Mesendoderm (in vitro differentiated cells): Measurements from ENCODE around the gene ALKAL2.
A peak's percentile ranks its signal among the peaks of the same experiment; 100 is the strongest.

Source experiments
- DNase-seq: peaks from one replicate; pipeline ENCODE4 v3.0.0; 2013
- H2AK5ac ChIP-seq: 2 replicates; pipeline ENCODE4 v1.6.1; 2013; ENCODE audit warnings: low read length, inconsistent platforms
- H2BK120ac ChIP-seq: 2 replicates; pipeline ENCODE4 v1.6.1; 2013; ENCODE audit warnings: low read depth, mild to moderate bottlenecking, low read length, moderate library complexity, mixed read lengths
- H2BK15ac ChIP-seq: replicated peaks from 2 replicates; pipeline ENCODE4 v1.6.1; 2013; ENCODE audit warnings: low read depth, mild to moderate bottlenecking, moderate library complexity
- H2BK5ac ChIP-seq: 2 replicates; pipeline ENCODE4 v1.6.1; 2013; ENCODE audit warnings: low read length, inconsistent platforms
- H3K18ac ChIP-seq: 2 replicates; pipeline ENCODE4 v1.6.1; 2013; ENCODE audit warnings: mild to moderate bottlenecking, low read length, mixed read lengths
- H3K23ac ChIP-seq: one replicate; pipeline ENCODE4 v1.6.1; 2013; ENCODE audit warnings: low read length
- H3K27ac ChIP-seq: 2 replicates; pipeline ENCODE4 v1.5.1; 2013; ENCODE audit warnings: low read depth, mild to moderate bottlenecking, inconsistent platforms, low read length, moderate library complexity
- H3K27me3 ChIP-seq: 2 replicates; pipeline ENCODE4 v1.6.1; 2013; ENCODE audit warnings: low read length, control low read depth, mild to moderate bottlenecking, inconsistent platforms; ENCODE audit not compliant: insufficient read depth, poor library complexity
- H3K36me3 ChIP-seq: 2 replicates; pipeline ENCODE4 v1.6.1; 2013; ENCODE audit warnings: low read length, inconsistent platforms; ENCODE audit not compliant: control insufficient read depth, insufficient read depth
- H3K4ac ChIP-seq: one replicate; pipeline ENCODE4 v1.6.1; 2013; ENCODE audit warnings: low read depth, mild to moderate bottlenecking, low read length, moderate library complexity
- H3K4me1 ChIP-seq: 2 replicates; pipeline ENCODE4 v1.6.1; 2013; ENCODE audit warnings: low read depth, low read length, inconsistent platforms; ENCODE audit not compliant: control insufficient read depth
- H3K4me2 ChIP-seq: 2 replicates; pipeline ENCODE4 v1.6.1; 2013; ENCODE audit warnings: low read length
- H3K4me3 ChIP-seq: 2 replicates; pipeline ENCODE4 v1.5.1; 2013; ENCODE audit warnings: mild to moderate bottlenecking, low read length
- H3K56ac ChIP-seq: one replicate; pipeline ENCODE4 v1.6.1; 2013; ENCODE audit warnings: low read length
- H3K79me1 ChIP-seq: 2 replicates; pipeline ENCODE4 v1.6.1; 2013; ENCODE audit warnings: low read length, inconsistent platforms
- H3K79me2 ChIP-seq: 2 replicates; pipeline ENCODE4 v1.6.1; 2013; ENCODE audit warnings: mild to moderate bottlenecking, low read length; ENCODE audit not compliant: control insufficient read depth, insufficient read depth
- H3K9ac ChIP-seq: 2 replicates; pipeline ENCODE4 v1.6.1; 2013; ENCODE audit warnings: low read length, inconsistent platforms
- H4K5ac ChIP-seq: one replicate; pipeline ENCODE4 v1.6.1; 2013; ENCODE audit warnings: low read length
- H4K8ac ChIP-seq: one replicate; pipeline ENCODE4 v1.6.1; 2013; ENCODE audit warnings: low read depth, mild to moderate bottlenecking, control low read depth, low read length, moderate library complexity
- WGBS: extraction: QIAGEN DNeasy Blood & Tissue Kit; methylation state at CpG from one replicate; pipeline ENCODE4 v1.1.7; 2013; ENCODE audit warnings: low lambda C conversion rate, missing lambda C conversion rate; ENCODE audit not compliant: insufficient coverage; ENCODE audit errors: extremely low coverage; 5-methylcytosine and 5-hydroxymethylcytosine counted together

Gene ALKAL2

GRCh38 chr2:246489-247144 lies 41.3 kb downstream of the ALKAL2 start:
- H3K18ac ChIP-seq: no peak overlapping the region
- H2AK5ac ChIP-seq: no peak overlapping the region
- H2BK5ac ChIP-seq: no peak overlapping the region
- no peak overlapping the region for H3K23ac ChIP-seq
- no peak overlapping the region for H3K4me2 ChIP-seq
- peak; percentile 72 for DNase-seq
- H3K56ac ChIP-seq: no peak overlapping the region
- no peaks in the 10 kb centered on the region for H3K4me1 ChIP-seq
- no peak overlapping the region for H3K4me3 ChIP-seq
- H3K9ac ChIP-seq: no peak overlapping the region
- WGBS: no CpG with 5 or more reads among the region's 6 CpGs
- no peak overlapping the region for H3K27ac ChIP-seq
- no peaks in the 10 kb centered on the region for H3K79me2 ChIP-seq
- H4K5ac ChIP-seq: no peak overlapping the region
- H3K27me3 ChIP-seq: no peaks in the 10 kb centered on the region
- no peak overlapping the region for H2BK120ac ChIP-seq
- H3K79me1 ChIP-seq: no peaks in the 10 kb centered on the region
- no peak overlapping the region for H2BK15ac ChIP-seq
- H3K4ac ChIP-seq: no peak overlapping the region
- no peak overlapping the region for H4K8ac ChIP-seq
- H3K36me3 ChIP-seq: no peaks in the 10 kb centered on the region

GRCh38 chr2:244547-244946 lies 43.3 kb downstream of the ALKAL2 start:
- Histone ChIP-seq H3K18ac (no peak overlapping the region), H2AK5ac (no peak overlapping the region), H3K36me3 (no peaks in the 10 kb centered on the region), H3K4me2 (no peak overlapping the region), H3K4ac (no peak overlapping the region), H3K4me1 (no peaks in the 10 kb centered on the region), H3K79me2 (no peaks in the 10 kb centered on the region), H2BK5ac (no peak overlapping the region), H3K56ac (no peak overlapping the region), H2BK120ac (no peak overlapping the region), H3K79me1 (no peaks in the 10 kb centered on the region), H2BK15ac (no peak overlapping the region), H3K23ac (no peak overlapping the region), H4K5ac (no peak overlapping the region), H3K9ac (no peak overlapping the region), H3K27me3 (no peaks in the 10 kb centered on the region), H3K4me3 (no peak overlapping the region), H3K27ac (no peak overlapping the region), H4K8ac (no peak overlapping the region)
- WGBS: no CpG with 5 or more reads among the region's 7 CpGs
- no peak for DNase-seq

GRCh38 chr2:238869-239268 lies 49.0 kb downstream of the ALKAL2 start:
- H3K4me3 ChIP-seq: no peak overlapping the region
- H3K23ac ChIP-seq: no peak overlapping the region
- no peak for DNase-seq
- no peak overlapping the region for H3K4ac ChIP-seq
- H4K5ac ChIP-seq: no peak overlapping the region
- no peak overlapping the region for H2AK5ac ChIP-seq
- peak overlapping the region; percentile 8 for H2BK120ac ChIP-seq
- no peak overlapping the region for H2BK5ac ChIP-seq
- no peak overlapping the region for H3K27ac ChIP-seq
- no peaks in the 10 kb centered on the region for H3K4me1 ChIP-seq
- no peaks in the 10 kb centered on the region for H3K27me3 ChIP-seq
- no peak overlapping the region for H2BK15ac ChIP-seq
- no peak overlapping the region for H3K4me2 ChIP-seq
- no peak overlapping the region for H3K56ac ChIP-seq
- no peaks in the 10 kb centered on the region for H3K36me3 ChIP-seq
- H3K18ac ChIP-seq: no peak overlapping the region
- H3K79me2 ChIP-seq: no peaks in the 10 kb centered on the region
- no CpG with 5 or more reads among the region's 5 CpGs for WGBS
- no peak overlapping the region for H3K9ac ChIP-seq
- H4K8ac ChIP-seq: no peak overlapping the region
- no peaks in the 10 kb centered on the region for H3K79me1 ChIP-seq

GRCh38 chr2:238431-238830 lies 49.5 kb downstream of the ALKAL2 start:
- Histone ChIP-seq H2AK5ac (no peak overlapping the region), H2BK5ac (no peak overlapping the region), H3K23ac (no peak overlapping the region), H3K4me3 (no peak overlapping the region), H3K56ac (no peak overlapping the region), H3K27ac (no peak overlapping the region), H2BK15ac (no peak overlapping the region), H3K79me2 (no peaks in the 10 kb centered on the region), H3K4me1 (no peaks in the 10 kb centered on the region), H3K27me3 (no peaks in the 10 kb centered on the region), H3K4ac (no peak overlapping the region), H3K18ac (no peak overlapping the region), H4K5ac (no peak overlapping the region), H3K79me1 (no peaks in the 10 kb centered on the region), H2BK120ac (no peak overlapping the region), H4K8ac (no peak overlapping the region), H3K36me3 (no peaks in the 10 kb centered on the region), H3K4me2 (no peak overlapping the region), H3K9ac (no peak overlapping the region)
- DNase-seq: no peak
- WGBS: 100% methylated on average over 1 of the region's 3 CpGs

- Histone ChIP-seq H3K27ac (no peak overlapping the region), H3K56ac (peak overlapping the region; percentile 32), H3K4me1 (no peaks in the 10 kb centered on the region), H3K79me2 (no peaks in the 10 kb centered on the region), H3K79me1 (no peaks in the 10 kb centered on the region), H4K5ac (no peak overlapping the region), H3K9ac (no peak overlapping the region), H2BK15ac (no peak overlapping the region), H2AK5ac (no peak overlapping the region), H3K4ac (no peak overlapping the region), H3K18ac (no peak overlapping the region), H3K36me3 (no peaks in the 10 kb centered on the region), H2BK120ac (no peak overlapping the region), H3K4me3 (no peak overlapping the region), H4K8ac (no peak overlapping the region), H3K4me2 (no peak overlapping the region), H3K23ac (no peak overlapping the region), H2BK5ac (no peak overlapping the region), H3K27me3 (no peaks in the 10 kb centered on the region)
- DNase-seq: no peak
- WGBS: no CpG with 5 or more reads among the region's 6 CpGs
These were observed 50.0 kb downstream of the ALKAL2 start for GRCh38 chr2:237878-238277.

- Histone ChIP-seq H2AK5ac (no peak overlapping the region), H3K4ac (no peak overlapping the region), H3K27me3 (no peaks in the 10 kb centered on the region), H3K4me1 (no peaks in the 10 kb centered on the region), H3K56ac (no peak overlapping the region), H3K79me1 (no peaks in the 10 kb centered on the region), H3K36me3 (no peaks in the 10 kb centered on the region), H4K8ac (no peak overlapping the region), H3K4me2 (no peak overlapping the region), H2BK120ac (no peak overlapping the region), H3K4me3 (no peak overlapping the region), H3K9ac (no peak overlapping the region), H4K5ac (no peak overlapping the region), H3K27ac (no peak overlapping the region), H2BK15ac (no peak overlapping the region), H2BK5ac (no peak overlapping the region), H3K79me2 (no peaks in the 10 kb centered on the region), H3K18ac (no peak overlapping the region), H3K23ac (no peak overlapping the region)
- DNase-seq: no peak
- no CpG with 5 or more reads among the region's 6 CpGs for WGBS
These were observed 50.8 kb downstream of the ALKAL2 start for GRCh38 chr2:236993-237539.
